K562 (cell line): ENCODE measurements around the gene RIIAD1. TPM values are rescaled to one million over a fixed set of nuclear protein-coding genes. Genes with fewer than 3 reads are reported as not detected.

Source experiments
- BACH1 ChIP-seq: fragments of 200-800 bp; sonication (Bioruptor generic); IDR thresholded peaks from 2 replicates; pipeline ENCODE4 v1.6.1; 2016; ENCODE audit warnings: missing genetic modification characterization, missing compliant biosample characterization
- CXXC5 ChIP-seq: fragments of 250-450 bp; sonication (Bioruptor Pico); IDR thresholded peaks from 2 replicates; pipeline ENCODE4 v1.8.0; 2022; ENCODE audit warnings: inconsistent platforms, mild to moderate bottlenecking, moderate library complexity
- HCFC1 ChIP-seq: IDR thresholded peaks from 2 replicates; pipeline ENCODE4 v1.6.1; 2012; ENCODE audit warnings: low read depth, low read length, improper control_type of control experiment
- HDAC2 ChIP-seq: fragments of 450-650 bp; IDR thresholded peaks from 2 replicates; pipeline ENCODE4 v1.6.1; 2016; ENCODE audit warnings: mild to moderate bottlenecking
- JUND ChIP-seq, 2 experiments: IDR thresholded peaks; 2 replicates in 1 of 2; 3 replicates in 1 of 2; pipeline ENCODE4 v1.6.1; 2011; ENCODE audit warnings: borderline replicate concordance in 2 of 2, low read depth in 2 of 2, low read length in 2 of 2, improper control_type of control experiment in 1 of 2, missing biosample characterization in 1 of 2, missing genetic modification characterization in 1 of 2, missing genetic modification reagents in 1 of 2
- KLF6 ChIP-seq: fragments of 250-450 bp; sonication (Bioruptor Pico); IDR thresholded peaks from 2 replicates; pipeline ENCODE4 v1.4.0; 2020; ENCODE audit warnings: mild to moderate bottlenecking, moderate library complexity, borderline replicate concordance
- MAFF ChIP-seq: IDR thresholded peaks from 2 replicates; pipeline ENCODE4 v1.6.1; 2012; ENCODE audit warnings: low read length, improper control_type of control experiment
- POLR2A ChIP-seq: fragments of 450-650 bp; conservative IDR thresholded peaks from 2 replicates; pipeline ENCODE4 v1.6.1; 2016
- POLR2AphosphoS2 ChIP-seq: IDR thresholded peaks from 2 replicates; pipeline ENCODE4 v1.6.1; 2012; ENCODE audit warnings: low read length, improper control_type of control experiment
- RBFOX2 ChIP-seq: fragments of 200-400 bp; formaldehyde crosslinking; IDR thresholded peaks from 2 replicates; pipeline ENCODE4 v1.6.1; 2017; ENCODE audit warnings: low read depth, mild to moderate bottlenecking, low read length, moderate library complexity
- TBP ChIP-seq: optimal IDR thresholded peaks from 2 replicates; pipeline ENCODE3; 2011; ENCODE audit warnings: low read depth, low read length, improper control_type of control experiment
- TCF3 ChIP-seq: sonication (generic); formaldehyde crosslinking; IDR thresholded peaks from 2 replicates; pipeline ENCODE4 v1.4.0; 2020; ENCODE audit warnings: mild to moderate bottlenecking, missing genetic modification reagents
- ZNF253 ChIP-seq: fragments of 250-450 bp; sonication (Bioruptor Pico); conservative IDR thresholded peaks from 2 replicates; pipeline ENCODE4 v1.6.1; 2021; ENCODE audit warnings: mild to moderate bottlenecking
- ZNF584 ChIP-seq: fragments of 200-800 bp; sonication (Bioruptor generic); IDR thresholded peaks from 2 replicates; pipeline ENCODE4 v1.6.1; 2016; ENCODE audit warnings: low read depth, mild to moderate bottlenecking, missing genetic modification characterization, missing compliant biosample characterization
- ZSCAN32 ChIP-seq: fragments of 450-650 bp; formaldehyde crosslinking; IDR thresholded peaks from 2 replicates; pipeline ENCODE4 v1.4.0; 2020; ENCODE audit warnings: mild to moderate bottlenecking, moderate library complexity
- polyA plus RNA-seq, 8 experiments: library from polyadenylated mRNA; depleted of rRNA in 4 of 8; stranded (reverse) in 5 of 8; unstranded in 3 of 8; fragments of >200 nt; fragmentation: Nextera tagmentation in 2 of 8; fragmentation: Illumina TruSeq in 1 of 8; extraction: Ambion mirVana in 2 of 8; extraction: Trizol in 1 of 8; gene quantifications; 2 replicates each; pipeline versions ENCODE4 v1.2.1 to v1.2.3, GENCODE V29; 2011 to 2014; ENCODE audit warnings: inconsistent platforms in 1 of 8, missing spikeins in 1 of 8
- total RNA-seq, 7 experiments: library from RNA; depleted of rRNA in 6 of 7; stranded (reverse); fragments of >200 nt in 6 of 7; fragmentation: Illumina TruSeq in 2 of 7; extraction: Trizol in 2 of 7; gene quantifications; 2 replicates each; pipeline versions ENCODE4 v1.2.1 to v1.2.3, GENCODE V29; 2011 to 2021; ENCODE audit warnings: low replicate concordance in 1 of 7
- TF ChIP-seq, protein P1 (sequence below): sonication (generic); formaldehyde crosslinking; IDR thresholded peaks from 2 replicates; pipeline ENCODE4 v1.8.0; 2023; ENCODE audit warnings: missing genetic modification reagents, mild to moderate bottlenecking, borderline replicate concordance
- TF ChIP-seq, protein P2 (sequence below): fragments of 250-450 bp; sonication (Bioruptor Pico); IDR thresholded peaks from 2 replicates; pipeline ENCODE4 v1.5.0; 2021
- TF ChIP-seq, protein P3 (sequence below): fragments of 450-650 bp; IDR thresholded peaks from 2 replicates; pipeline ENCODE4 v1.7.0; 2016; ENCODE audit warnings: borderline replicate concordance
- TF ChIP-seq, protein P4 (sequence below): fragments of 250-450 bp; sonication (Bioruptor Pico); IDR thresholded peaks from 2 replicates; pipeline ENCODE4 v1.8.0; 2022; ENCODE audit warnings: inconsistent platforms

Gene RIIAD1
- total and polyA plus RNA-seq, 9 of the 15 experiments (the other 6 are each of a cell fraction or from before 2014, with no cell fraction given), result not detected

DNA sequence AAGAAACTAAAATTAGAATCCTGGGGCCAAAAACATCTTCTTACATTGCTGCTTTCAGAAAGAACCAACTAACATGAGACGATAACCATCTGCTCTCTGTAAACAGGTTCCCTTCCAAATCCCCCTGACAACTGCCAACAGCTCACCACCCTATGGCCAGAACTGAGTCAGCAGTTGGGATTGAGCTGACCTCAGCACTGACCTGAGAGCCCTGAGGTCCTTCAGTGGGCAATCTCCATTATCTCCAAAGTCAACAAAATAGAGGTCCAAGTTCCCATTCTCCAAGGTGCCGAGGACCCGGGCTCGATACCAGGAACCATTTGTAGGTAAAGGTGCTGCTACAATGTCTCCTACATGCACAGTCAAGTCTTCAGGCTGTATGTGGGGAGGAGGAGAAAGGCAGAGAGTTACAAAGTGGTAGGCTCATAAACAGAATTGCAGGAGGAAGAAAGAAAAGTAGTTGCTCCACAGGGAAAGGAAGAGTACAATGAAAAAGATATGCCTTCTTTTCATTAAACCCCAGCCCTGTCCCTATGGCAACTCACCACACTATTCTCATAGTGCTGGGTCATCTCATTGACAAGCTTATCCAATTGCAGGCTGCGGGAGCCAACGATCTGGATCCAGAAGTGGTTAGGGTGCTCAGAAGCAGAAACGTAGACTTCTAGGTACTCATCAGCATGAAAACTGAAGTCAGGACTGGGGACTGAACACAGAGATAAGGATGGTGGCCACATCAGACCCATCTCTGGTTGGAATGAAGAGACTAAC, 54.8 kb downstream of the RIIAD1 start (continued):
- TF ChIP-seq, protein P1, sequence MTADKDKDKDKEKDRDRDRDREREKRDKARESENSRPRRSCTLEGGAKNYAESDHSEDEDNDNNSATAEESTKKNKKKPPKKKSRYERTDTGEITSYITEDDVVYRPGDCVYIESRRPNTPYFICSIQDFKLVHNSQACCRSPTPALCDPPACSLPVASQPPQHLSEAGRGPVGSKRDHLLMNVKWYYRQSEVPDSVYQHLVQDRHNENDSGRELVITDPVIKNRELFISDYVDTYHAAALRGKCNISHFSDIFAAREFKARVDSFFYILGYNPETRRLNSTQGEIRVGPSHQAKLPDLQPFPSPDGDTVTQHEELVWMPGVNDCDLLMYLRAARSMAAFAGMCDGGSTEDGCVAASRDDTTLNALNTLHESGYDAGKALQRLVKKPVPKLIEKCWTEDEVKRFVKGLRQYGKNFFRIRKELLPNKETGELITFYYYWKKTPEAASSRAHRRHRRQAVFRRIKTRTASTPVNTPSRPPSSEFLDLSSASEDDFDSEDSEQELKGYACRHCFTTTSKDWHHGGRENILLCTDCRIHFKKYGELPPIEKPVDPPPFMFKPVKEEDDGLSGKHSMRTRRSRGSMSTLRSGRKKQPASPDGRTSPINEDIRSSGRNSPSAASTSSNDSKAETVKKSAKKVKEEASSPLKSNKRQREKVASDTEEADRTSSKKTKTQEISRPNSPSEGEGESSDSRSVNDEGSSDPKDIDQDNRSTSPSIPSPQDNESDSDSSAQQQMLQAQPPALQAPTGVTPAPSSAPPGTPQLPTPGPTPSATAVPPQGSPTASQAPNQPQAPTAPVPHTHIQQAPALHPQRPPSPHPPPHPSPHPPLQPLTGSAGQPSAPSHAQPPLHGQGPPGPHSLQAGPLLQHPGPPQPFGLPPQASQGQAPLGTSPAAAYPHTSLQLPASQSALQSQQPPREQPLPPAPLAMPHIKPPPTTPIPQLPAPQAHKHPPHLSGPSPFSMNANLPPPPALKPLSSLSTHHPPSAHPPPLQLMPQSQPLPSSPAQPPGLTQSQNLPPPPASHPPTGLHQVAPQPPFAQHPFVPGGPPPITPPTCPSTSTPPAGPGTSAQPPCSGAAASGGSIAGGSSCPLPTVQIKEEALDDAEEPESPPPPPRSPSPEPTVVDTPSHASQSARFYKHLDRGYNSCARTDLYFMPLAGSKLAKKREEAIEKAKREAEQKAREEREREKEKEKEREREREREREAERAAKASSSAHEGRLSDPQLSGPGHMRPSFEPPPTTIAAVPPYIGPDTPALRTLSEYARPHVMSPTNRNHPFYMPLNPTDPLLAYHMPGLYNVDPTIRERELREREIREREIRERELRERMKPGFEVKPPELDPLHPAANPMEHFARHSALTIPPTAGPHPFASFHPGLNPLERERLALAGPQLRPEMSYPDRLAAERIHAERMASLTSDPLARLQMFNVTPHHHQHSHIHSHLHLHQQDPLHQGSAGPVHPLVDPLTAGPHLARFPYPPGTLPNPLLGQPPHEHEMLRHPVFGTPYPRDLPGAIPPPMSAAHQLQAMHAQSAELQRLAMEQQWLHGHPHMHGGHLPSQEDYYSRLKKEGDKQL, result no peak
- TF ChIP-seq HCFC1 (no peak), ZNF253 (CRISPR knock-in tag) (no peak), MAFF (peak; percentile 48), BACH1 (no peak), TBP (no peak), RBFOX2 (no peak), POLR2AphosphoS2 (no peak), HDAC2 (no peak), ZNF584 (CRISPR knock-in tag) (no peak), CXXC5 (CRISPR knock-in tag) (no peak), KLF6 (CRISPR knock-in tag) (no peak), POLR2A (no peak), JUND (IDR thresholded peaks at IDR 0.05; ENCODE audit: borderline replicate concordance, low read depth, low read length) (no peak), JUND (tag; IDR thresholded peaks at IDR 0.05; ENCODE audit: borderline replicate concordance, low read depth, low read length) (0 out of 3 replicates have a peak, but pooled peaks have one; percentile 14), TCF3 (CRISPR knock-in tag) (peak; percentile 27; the same call in 1 of the 2 replicates), ZSCAN32 (CRISPR knock-in tag) (no peak)
- TF ChIP-seq, protein P2, sequence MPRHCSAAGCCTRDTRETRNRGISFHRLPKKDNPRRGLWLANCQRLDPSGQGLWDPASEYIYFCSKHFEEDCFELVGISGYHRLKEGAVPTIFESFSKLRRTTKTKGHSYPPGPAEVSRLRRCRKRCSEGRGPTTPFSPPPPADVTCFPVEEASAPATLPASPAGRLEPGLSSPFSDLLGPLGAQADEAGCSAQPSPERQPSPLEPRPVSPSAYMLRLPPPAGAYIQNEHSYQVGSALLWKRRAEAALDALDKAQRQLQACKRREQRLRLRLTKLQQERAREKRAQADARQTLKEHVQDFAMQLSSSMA (CRISPR knock-in tag), result no peak
- TF ChIP-seq, protein P3, sequence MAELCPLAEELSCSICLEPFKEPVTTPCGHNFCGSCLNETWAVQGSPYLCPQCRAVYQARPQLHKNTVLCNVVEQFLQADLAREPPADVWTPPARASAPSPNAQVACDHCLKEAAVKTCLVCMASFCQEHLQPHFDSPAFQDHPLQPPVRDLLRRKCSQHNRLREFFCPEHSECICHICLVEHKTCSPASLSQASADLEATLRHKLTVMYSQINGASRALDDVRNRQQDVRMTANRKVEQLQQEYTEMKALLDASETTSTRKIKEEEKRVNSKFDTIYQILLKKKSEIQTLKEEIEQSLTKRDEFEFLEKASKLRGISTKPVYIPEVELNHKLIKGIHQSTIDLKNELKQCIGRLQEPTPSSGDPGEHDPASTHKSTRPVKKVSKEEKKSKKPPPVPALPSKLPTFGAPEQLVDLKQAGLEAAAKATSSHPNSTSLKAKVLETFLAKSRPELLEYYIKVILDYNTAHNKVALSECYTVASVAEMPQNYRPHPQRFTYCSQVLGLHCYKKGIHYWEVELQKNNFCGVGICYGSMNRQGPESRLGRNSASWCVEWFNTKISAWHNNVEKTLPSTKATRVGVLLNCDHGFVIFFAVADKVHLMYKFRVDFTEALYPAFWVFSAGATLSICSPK, result no peak
- TF ChIP-seq, protein P4, sequence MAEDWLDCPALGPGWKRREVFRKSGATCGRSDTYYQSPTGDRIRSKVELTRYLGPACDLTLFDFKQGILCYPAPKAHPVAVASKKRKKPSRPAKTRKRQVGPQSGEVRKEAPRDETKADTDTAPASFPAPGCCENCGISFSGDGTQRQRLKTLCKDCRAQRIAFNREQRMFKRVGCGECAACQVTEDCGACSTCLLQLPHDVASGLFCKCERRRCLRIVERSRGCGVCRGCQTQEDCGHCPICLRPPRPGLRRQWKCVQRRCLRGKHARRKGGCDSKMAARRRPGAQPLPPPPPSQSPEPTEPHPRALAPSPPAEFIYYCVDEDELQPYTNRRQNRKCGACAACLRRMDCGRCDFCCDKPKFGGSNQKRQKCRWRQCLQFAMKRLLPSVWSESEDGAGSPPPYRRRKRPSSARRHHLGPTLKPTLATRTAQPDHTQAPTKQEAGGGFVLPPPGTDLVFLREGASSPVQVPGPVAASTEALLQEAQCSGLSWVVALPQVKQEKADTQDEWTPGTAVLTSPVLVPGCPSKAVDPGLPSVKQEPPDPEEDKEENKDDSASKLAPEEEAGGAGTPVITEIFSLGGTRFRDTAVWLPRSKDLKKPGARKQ (CRISPR knock-in tag), result no peak
